Left lung (tissue), 10 donors: ENCODE results near the gene EYA2. TPM values are rescaled to one million over a fixed set of nuclear protein-coding genes. Genes with fewer than 3 reads are reported as not detected.

Experiments used
- ATAC-seq: fragments of 200-7000 bp; cut with Tn5 transposase; one replicate; pipeline ENCODE4 v1.9.1; 2020; ENCODE audit warnings: moderate library complexity
- DNase-seq, 4 donors: peaks; one replicate each; pipeline ENCODE4 v3.0.0-alpha.2; 2013 to 2020
- H3K27ac ChIP-seq, 2 donors: fragments of 200-600 bp; sonication (generic) in 1 of 2; one replicate each; pipeline versions ENCODE4 v1.5.0 to v1.8.0; 2020 to 2021
- H3K27me3 ChIP-seq, 2 donors: fragments of 200-600 bp; sonication (generic) in 1 of 2; one replicate each; pipeline versions ENCODE4 v1.5.0 to v1.8.0; 2020 to 2021
- H3K36me3 ChIP-seq, 2 donors: fragments of 200-600 bp; sonication (generic) in 1 of 2; one replicate each; pipeline versions ENCODE4 v1.5.0 to v1.8.0; 2020 to 2021
- H3K4me1 ChIP-seq, 2 donors: fragments of 200-600 bp; one replicate each; pipeline ENCODE4 v1.8.0; 2021
- H3K4me3 ChIP-seq, 2 donors: fragments of 200-600 bp; sonication (generic) in 1 of 2; one replicate each; pipeline versions ENCODE4 v1.5.0 to v1.8.0; 2020 to 2021; ENCODE audit warnings: mild to moderate bottlenecking in 1 of 2
- H3K9me3 ChIP-seq, 2 donors: fragments of 200-600 bp; sonication (generic) in 1 of 2; one replicate each; pipeline versions ENCODE4 v1.5.0 to v1.8.0; 2020 to 2021
- CTCF ChIP-seq, 2 donors: fragments of 200-600 bp; sonication (generic) in 1 of 2; IDR thresholded peaks; one replicate each; pipeline versions ENCODE4 v1.5.0 to v1.8.0; 2021; ENCODE audit warnings: antibody characterized with exemption in 2 of 2
- intact Hi-C, 2 donors: fragments of 100-400 bp; cut with DNase I; formaldehyde crosslinking; loops; one replicate each; pipeline versions ENCODE4 v1.11.2 to v1.14.2; 2022
- polyA plus RNA-seq, 6 donors: library from polyadenylated mRNA; unstranded; fragments of 120-200 nt; gene quantifications; one replicate each; pipeline ENCODE4 v1.2.1, GENCODE V29; 2013; ENCODE audit not compliant: insufficient read length in 6 of 6
- total RNA-seq, 2 donors: library from RNA; stranded (reverse); fragmentation: NEBNext Ultra II Directional; extraction: Animal tissue kit (Norgen Biotek cat#: 25700); gene quantifications; one replicate each; pipeline ENCODE4 v1.2.1, GENCODE V29; 2021
- donor health status: DM: no; HTN: yes; CAD: no.
- donor health status: DM: no; HTN: no; CAD: no.

Gene EYA2
- total and polyA plus RNA-seq, 8 donors: 0.77 to 2.3 (median 1.2) TPM

GRCh38 chr20:46997187-46997586 is 102.5 kb downstream of the EYA2 start:
- no peak for DNase-seq
- no peaks in the 10 kb centered on the region for H3K36me3 ChIP-seq
- no peak overlapping the region for H3K4me3 ChIP-seq
- H3K27me3 ChIP-seq: peaks cover 0 to 16% of the 10 kb centered on the region in 2 donors
- H3K27ac ChIP-seq: no peak overlapping the region
- no peak for TF ChIP-seq CTCF (IDR thresholded peaks at IDR 0.05)
- intact Hi-C loops: no loop called here
- ATAC-seq: no peak
- H3K4me1 ChIP-seq: no peaks in the 10 kb centered on the region
- no peaks in the 10 kb centered on the region for H3K9me3 ChIP-seq

GRCh38 chr20:46998477-46999240 is 104.0 kb downstream of the EYA2 start:
- Histone ChIP-seq H3K4me3 (no peak overlapping the region), H3K27ac (no peak overlapping the region), H3K9me3 (no peaks in the 10 kb centered on the region), H3K27me3 (peaks cover 0 to 11% of the 10 kb centered on the region in 2 donors), H3K36me3 (no peaks in the 10 kb centered on the region), H3K4me1 (no peaks in the 10 kb centered on the region)
- DNase-seq (peak in 1 of 4 donors; percentile 27), ATAC-seq (no peak)
- TF ChIP-seq CTCF (IDR thresholded peaks at IDR 0.05): no peak
- intact Hi-C loops: no loop called here

GRCh38 chr20:46999801-47000465 is 105.3 kb downstream of the EYA2 start:
- no peak overlapping the region for H3K27ac ChIP-seq
- DNase-seq: no peak
- no peaks in the 10 kb centered on the region for H3K9me3 ChIP-seq
- H3K27me3 ChIP-seq: peaks cover 0 to 20% of the 10 kb centered on the region in 2 donors
- H3K4me1 ChIP-seq: no peaks in the 10 kb centered on the region
- H3K4me3 ChIP-seq: no peak overlapping the region
- H3K36me3 ChIP-seq: no peaks in the 10 kb centered on the region
- ATAC-seq: no peak
- intact Hi-C loops: no loop called here
- no peak for TF ChIP-seq CTCF (IDR thresholded peaks at IDR 0.05)

GRCh38 chr20:47003223-47003622 is 108.6 kb downstream of the EYA2 start:
- no peak for DNase-seq
- Histone ChIP-seq H3K27me3 (peaks cover 0 to 26% of the 10 kb centered on the region in 2 donors), H3K27ac (no peak overlapping the region), H3K4me3 (no peak overlapping the region), H3K9me3 (no peaks in the 10 kb centered on the region), H3K4me1 (no peaks in the 10 kb centered on the region), H3K36me3 (no peaks in the 10 kb centered on the region)
- ATAC-seq: no peak
- no peak for TF ChIP-seq CTCF (IDR thresholded peaks at IDR 0.05)
- intact Hi-C loops: no loop called here

GRCh38 chr20:47004179-47004578 is 109.5 kb downstream of the EYA2 start:
- no peaks in the 10 kb centered on the region for H3K9me3 ChIP-seq
- ATAC-seq: no peak
- no peak for DNase-seq
- peaks cover 0 to 26% of the 10 kb centered on the region in 2 donors for H3K27me3 ChIP-seq
- no peaks in the 10 kb centered on the region for H3K4me1 ChIP-seq
- no peak for TF ChIP-seq CTCF (IDR thresholded peaks at IDR 0.05)
- H3K36me3 ChIP-seq: no peaks in the 10 kb centered on the region
- no peak overlapping the region for H3K27ac ChIP-seq
- no peak overlapping the region for H3K4me3 ChIP-seq
- intact Hi-C loops: no loop called here
